Effector memory CD8-positive, alpha-beta T cell (primary cell): ENCODE data around the gene AUTS2.

Experiments used
- ATAC-seq: fragments of 150-1000 bp; cut with Tn5 transposase; replicated peaks from 2 replicates; pipeline ENCODE4 v1.10.0; 2021; ENCODE audit warnings: mild to moderate bottlenecking, moderate library complexity
- DNase-seq, 3 experiments: peaks; one replicate each; pipeline ENCODE4 v3.0.0; 2021
- H3K27ac Mint-ChIP-seq, 2 donors: one replicate each; pipeline ENCODE4 v1.8.0; 2022; ENCODE audit warnings: mild to moderate bottlenecking in 2 of 2, mixed read lengths in 2 of 2, moderate library complexity in 2 of 2
- H3K27me3 Mint-ChIP-seq, 2 donors: one replicate each; pipeline ENCODE4 v1.8.0; 2022; ENCODE audit warnings: mixed read lengths in 2 of 2
- H3K36me3 Mint-ChIP-seq: one replicate; pipeline ENCODE4 v1.8.0; 2022; ENCODE audit warnings: mild to moderate bottlenecking, moderate library complexity, mixed read lengths; ENCODE audit not compliant: insufficient read depth
- H3K4me1 Mint-ChIP-seq, 2 donors: one replicate each; pipeline ENCODE4 v1.8.0; 2022; ENCODE audit warnings: low read depth in 2 of 2, mixed read lengths in 2 of 2
- H3K4me3 Mint-ChIP-seq, 2 donors: one replicate each; pipeline ENCODE4 v1.8.0; 2022; ENCODE audit warnings: mild to moderate bottlenecking in 2 of 2, mixed read lengths in 2 of 2, moderate library complexity in 2 of 2
- H3K9me3 Mint-ChIP-seq, 2 donors: one replicate each; pipeline ENCODE4 v1.8.0; 2022; ENCODE audit warnings: mixed read lengths in 2 of 2

The AUTS2 gene

GRCh38 chr7:70131817-70132216, 533.5 kb downstream of the AUTS2 start:
- Mint-ChIP-seq H3K4me1 (no peaks in the 10 kb centered on the region), H3K9me3 (no peaks in the 10 kb centered on the region), H3K27ac (no peak overlapping the region), H3K4me3 (no peak overlapping the region), H3K36me3 (no peaks in the 10 kb centered on the region), H3K27me3 (peaks cover 0 to 17% of the 10 kb centered on the region in 2 donors)
- DNase-seq (no peak), ATAC-seq (no peak)

GRCh38 chr7:70132226-70132851, 534.1 kb downstream of the AUTS2 start:
- peaks cover 0 to 17% of the 10 kb centered on the region in 2 donors for H3K27me3 Mint-ChIP-seq
- DNase-seq: no peak
- no peak overlapping the region for H3K27ac Mint-ChIP-seq
- no peak for ATAC-seq
- H3K4me3 Mint-ChIP-seq: no peak overlapping the region
- H3K9me3 Mint-ChIP-seq: no peaks in the 10 kb centered on the region
- no peaks in the 10 kb centered on the region for H3K36me3 Mint-ChIP-seq
- H3K4me1 Mint-ChIP-seq: no peaks in the 10 kb centered on the region

GRCh38 chr7:70132852-70133690, 534.8 kb downstream of the AUTS2 start:
- Mint-ChIP-seq H3K27me3 (peaks cover 0 to 17% of the 10 kb centered on the region in 2 donors), H3K27ac (no peak overlapping the region), H3K36me3 (no peaks in the 10 kb centered on the region), H3K4me3 (no peak overlapping the region), H3K9me3 (no peaks in the 10 kb centered on the region), H3K4me1 (no peaks in the 10 kb centered on the region)
- no peak for ATAC-seq
- no peak for DNase-seq

- no peaks in the 10 kb centered on the region for H3K4me1 Mint-ChIP-seq
- no peak for DNase-seq
- no peak overlapping the region for H3K27ac Mint-ChIP-seq
- H3K27me3 Mint-ChIP-seq: peaks cover 0 to 17% of the 10 kb centered on the region in 2 donors
- ATAC-seq: no peak
- no peak overlapping the region for H3K4me3 Mint-ChIP-seq
- no peaks in the 10 kb centered on the region for H3K9me3 Mint-ChIP-seq
- H3K36me3 Mint-ChIP-seq: no peaks in the 10 kb centered on the region
These were observed 535.9 kb downstream of the AUTS2 start for GRCh38 chr7:70134029-70134770.

GRCh38 chr7:70135656-70136055, 537.4 kb downstream of the AUTS2 start:
- DNase-seq (no peak), ATAC-seq (no peak)
- Mint-ChIP-seq H3K36me3 (no peaks in the 10 kb centered on the region), H3K27me3 (peaks cover 0 to 19% of the 10 kb centered on the region in 2 donors), H3K9me3 (no peaks in the 10 kb centered on the region), H3K4me1 (no peaks in the 10 kb centered on the region), H3K4me3 (no peak overlapping the region), H3K27ac (no peak overlapping the region)

- Mint-ChIP-seq H3K4me3 (no peak overlapping the region), H3K9me3 (no peaks in the 10 kb centered on the region), H3K36me3 (no peaks in the 10 kb centered on the region), H3K27ac (no peak overlapping the region), H3K27me3 (peaks cover 0 to 30% of the 10 kb centered on the region in 2 donors), H3K4me1 (no peaks in the 10 kb centered on the region)
- DNase-seq (no peak), ATAC-seq (no peak)
These were observed 538.9 kb downstream of the AUTS2 start for GRCh38 chr7:70137126-70137525.

GRCh38 chr7:70142247-70142932, 544.1 kb downstream of the AUTS2 start:
- ATAC-seq: no peak
- H3K4me1 Mint-ChIP-seq: no peaks in the 10 kb centered on the region
- peaks cover 0 to 33% of the 10 kb centered on the region in 2 donors for H3K27me3 Mint-ChIP-seq

GRCh38 chr7:70143075-70144044, 545.1 kb downstream of the AUTS2 start:
- ATAC-seq (no peak), DNase-seq (no peak)
- Mint-ChIP-seq H3K4me3 (no peak overlapping the region), H3K27me3 (peaks cover 0 to 33% of the 10 kb centered on the region in 2 donors), H3K27ac (no peak overlapping the region), H3K9me3 (no peaks in the 10 kb centered on the region), H3K4me1 (no peaks in the 10 kb centered on the region), H3K36me3 (no peaks in the 10 kb centered on the region)

More at GRCh38 chr7:70142247-70142932, 544.1 kb downstream of the AUTS2 start:
- H3K27ac Mint-ChIP-seq: no peak overlapping the region
- H3K4me3 Mint-ChIP-seq: no peak overlapping the region
- no peaks in the 10 kb centered on the region for H3K9me3 Mint-ChIP-seq
- no peak for DNase-seq
- H3K36me3 Mint-ChIP-seq: no peaks in the 10 kb centered on the region

- Mint-ChIP-seq H3K36me3 (no peaks in the 10 kb centered on the region), H3K27ac (no peak overlapping the region), H3K4me1 (no peaks in the 10 kb centered on the region), H3K9me3 (peaks cover 0 to 3% of the 10 kb centered on the region in 2 donors), H3K27me3 (peaks cover 0 to 11% of the 10 kb centered on the region in 2 donors), H3K4me3 (no peak overlapping the region)
- no peak for ATAC-seq
- DNase-seq: no peak
These were observed 550.7 kb downstream of the AUTS2 start for GRCh38 chr7:70148997-70149396.

- DNase-seq (no peak), ATAC-seq (no peak)
- Mint-ChIP-seq H3K4me3 (no peak overlapping the region), H3K9me3 (peaks cover 0 to 3% of the 10 kb centered on the region in 2 donors), H3K4me1 (no peaks in the 10 kb centered on the region), H3K27ac (no peak overlapping the region), H3K36me3 (no peaks in the 10 kb centered on the region), H3K27me3 (peaks cover 7 to 9% of the 10 kb centered on the region in 2 donors)
These were observed 554.0 kb downstream of the AUTS2 start for GRCh38 chr7:70152313-70152712.

- Mint-ChIP-seq H3K4me1 (no peaks in the 10 kb centered on the region), H3K27ac (no peak overlapping the region), H3K9me3 (peaks cover 0 to 3% of the 10 kb centered on the region in 2 donors), H3K36me3 (no peaks in the 10 kb centered on the region), H3K27me3 (peaks cover 7 to 9% of the 10 kb centered on the region in 2 donors), H3K4me3 (no peak overlapping the region)
- ATAC-seq: no peak
- DNase-seq: no peak
These were observed 555.7 kb downstream of the AUTS2 start for GRCh38 chr7:70153933-70154332.

- ATAC-seq (no peak), DNase-seq (no peak)
- H3K27ac Mint-ChIP-seq: no peak overlapping the region
- no peak overlapping the region for H3K4me3 Mint-ChIP-seq
- peaks cover 0 to 3% of the 10 kb centered on the region in 2 donors for H3K9me3 Mint-ChIP-seq
- H3K36me3 Mint-ChIP-seq: no peaks in the 10 kb centered on the region
- H3K4me1 Mint-ChIP-seq: peaks cover 0 to 3% of the 10 kb centered on the region in 2 donors
- H3K27me3 Mint-ChIP-seq: peaks cover 7 to 9% of the 10 kb centered on the region in 2 donors
These were observed 556.4 kb downstream of the AUTS2 start for GRCh38 chr7:70154521-70155180.
